A673 (cell line): ENCODE results near the gene POLR3C.

Source experiments
- EZH2 ChIP-seq: fragments of 200-600 bp; sonication (generic); IDR thresholded peaks from 2 replicates; pipeline ENCODE4 v1.6.1; 2017; ENCODE audit warnings: borderline replicate concordance, low read depth, mild to moderate bottlenecking, mixed read lengths, antibody characterized with exemption, low read length; ENCODE audit not compliant: poor library complexity, severe bottlenecking
- TF ChIP-seq, protein P1 (sequence below): fragments of 300-800, 200-600 bp; sonication (generic); conservative IDR thresholded peaks from 2 replicates; pipeline ENCODE4 v1.5.1; 2017; ENCODE audit warnings: low read depth, mild to moderate bottlenecking, antibody characterized with exemption, low read length, moderate library complexity, mixed read lengths

DNA sequence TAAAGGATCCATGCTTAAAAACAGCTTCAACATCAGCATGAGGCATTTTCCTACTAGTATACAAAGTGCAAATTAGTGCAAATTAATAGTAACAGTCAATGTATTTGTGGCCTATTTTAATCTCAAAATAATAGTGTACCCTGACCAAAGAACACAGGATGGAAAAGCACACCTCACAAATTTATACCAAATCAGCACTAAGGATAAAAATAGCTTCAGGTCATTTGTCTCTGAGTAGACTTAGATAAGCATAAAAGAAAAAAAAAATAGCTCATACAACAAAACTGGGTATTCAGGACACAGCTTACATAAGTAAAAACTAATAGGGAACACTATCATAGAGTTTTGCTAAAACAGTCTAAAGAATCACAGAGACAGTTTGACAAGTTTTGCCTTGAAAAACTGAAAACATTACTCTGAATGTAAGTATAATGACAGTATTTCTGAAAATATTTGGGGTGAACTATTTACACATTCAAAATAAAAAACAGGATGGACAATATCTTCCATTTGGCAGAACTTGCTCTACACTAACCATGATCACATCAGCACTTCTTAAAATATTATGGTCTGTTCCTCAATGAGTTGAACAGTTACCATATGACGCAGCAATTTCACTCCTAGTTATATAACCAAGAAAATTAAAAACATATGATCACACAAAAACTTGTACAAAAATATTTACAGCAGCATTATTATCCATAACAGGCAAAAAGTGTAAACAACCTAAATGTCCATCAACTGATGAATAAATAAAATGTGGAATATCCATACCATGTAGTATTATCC lies 46.4 kb upstream of the POLR3C start:
- TF ChIP-seq, protein P1, sequence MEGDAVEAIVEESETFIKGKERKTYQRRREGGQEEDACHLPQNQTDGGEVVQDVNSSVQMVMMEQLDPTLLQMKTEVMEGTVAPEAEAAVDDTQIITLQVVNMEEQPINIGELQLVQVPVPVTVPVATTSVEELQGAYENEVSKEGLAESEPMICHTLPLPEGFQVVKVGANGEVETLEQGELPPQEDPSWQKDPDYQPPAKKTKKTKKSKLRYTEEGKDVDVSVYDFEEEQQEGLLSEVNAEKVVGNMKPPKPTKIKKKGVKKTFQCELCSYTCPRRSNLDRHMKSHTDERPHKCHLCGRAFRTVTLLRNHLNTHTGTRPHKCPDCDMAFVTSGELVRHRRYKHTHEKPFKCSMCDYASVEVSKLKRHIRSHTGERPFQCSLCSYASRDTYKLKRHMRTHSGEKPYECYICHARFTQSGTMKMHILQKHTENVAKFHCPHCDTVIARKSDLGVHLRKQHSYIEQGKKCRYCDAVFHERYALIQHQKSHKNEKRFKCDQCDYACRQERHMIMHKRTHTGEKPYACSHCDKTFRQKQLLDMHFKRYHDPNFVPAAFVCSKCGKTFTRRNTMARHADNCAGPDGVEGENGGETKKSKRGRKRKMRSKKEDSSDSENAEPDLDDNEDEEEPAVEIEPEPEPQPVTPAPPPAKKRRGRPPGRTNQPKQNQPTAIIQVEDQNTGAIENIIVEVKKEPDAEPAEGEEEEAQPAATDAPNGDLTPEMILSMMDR = no peak
- TF ChIP-seq EZH2 = no peak
